Activated CD4-positive, alpha-beta T cell treated with anti-CD3 and anti-CD28 coated beads for 36 hours (primary cell): ENCODE measurements around the gene ANKRD36. TPM values are rescaled to one million over a fixed set of nuclear protein-coding genes. Genes with fewer than 3 reads are reported as not detected.
"Not testable (repeated sequence)": the region's sequence is repeated elsewhere in the genome, so short reads cannot be mapped to it uniquely, and the experiment has no call there.

Experiments used
- ATAC-seq: fragments of 200-7000 bp; cut with Tn5 transposase; one replicate; pipeline ENCODE4 v1.10.0; 2021; ENCODE audit warnings: mild to moderate bottlenecking, moderate library complexity
- CTCF ChIA-PET: fragments of 350-600 bp; sonication (Branson Sonifier 250); formaldehyde crosslinking; loops from one replicate; lab custom pipeline; 2021; ENCODE audit warnings: antibody characterized with exemption; lab: Charles Lee
- POLR2A ChIA-PET: fragments of 350-600 bp; sonication (Branson Sonifier 250); formaldehyde crosslinking; loops from one replicate; lab custom pipeline; 2021; ENCODE audit warnings: antibody characterized with exemption, inconsistent platforms; lab: Charles Lee
- DNase-seq: peaks from one replicate; pipeline ENCODE4 v3.0.0-alpha.2; 2020
- H3K27ac Mint-ChIP-seq: one replicate; pipeline ENCODE4 v1.8.0; 2021; ENCODE audit warnings: mixed read lengths
- H3K27me3 Mint-ChIP-seq: one replicate; pipeline ENCODE4 v1.8.0; 2021; ENCODE audit warnings: mixed read lengths
- H3K36me3 Mint-ChIP-seq: one replicate; pipeline ENCODE4 v1.8.0; 2021; ENCODE audit warnings: low read depth, mixed read lengths
- H3K4me1 Mint-ChIP-seq: one replicate; pipeline ENCODE4 v1.8.0; 2021; ENCODE audit warnings: mixed read lengths
- H3K4me3 Mint-ChIP-seq: one replicate; pipeline ENCODE4 v1.8.0; 2021; ENCODE audit warnings: mild to moderate bottlenecking, moderate library complexity, mixed read lengths
- H3K9me3 Mint-ChIP-seq: one replicate; pipeline ENCODE4 v1.8.0; 2021; ENCODE audit warnings: low read depth, mixed read lengths
- intact Hi-C, 2 experiments: fragments of 100-400 bp; cut with DNase I in 1 of 2; cut with micrococcal nuclease in 1 of 2; formaldehyde crosslinking; loops; one replicate each; pipeline versions ENCODE4 v1.14.2 to v1.15.1; 2022 to 2024; cut with DNase I, micrococcal nuclease
- total RNA-seq, 2 experiments: library from RNA; stranded (reverse); gene quantifications; one replicate each; pipeline ENCODE4 v1.2.3, GENCODE V29; 2021

Gene ANKRD36
- total RNA-seq, result 10 to 100 TPM; 24.5 to 31.8 TPM

GRCh38 chr2:97113050-97113881 is at the start of gene ANKRD36:
ANKRD36 (plus strand) TSS chr2:97113153; CDS start chr2:97113740, 587 bp downstream.
- CTCF ChIA-PET, result interaction anchor here (1.3 to 2.4 kb wide), 8 partner anchors 103 to 476 kb away, joined by 3 to 22 read pairs (median 6); partner anchors contain the start of genes ANKRD39 and KANSL3
- H3K36me3 Mint-ChIP-seq, H3K27me3 Mint-ChIP-seq, H3K4me1 Mint-ChIP-seq, H3K9me3 Mint-ChIP-seq: not testable (repeated sequence)
- DNase-seq (peak; percentile 93), ATAC-seq (peak; percentile 96)
- H3K27ac Mint-ChIP-seq, result peak within 1 kb of the TSS; percentile 98
- H3K4me3 Mint-ChIP-seq, result peak within 1 kb of the TSS; percentile 100
- intact Hi-C loops, result loop anchor here in 1 of 2 experiments (1.0 to 10.0 kb wide), 6 partner anchors 150 to 576 kb away; partner anchors contain the start of genes ACTR1B, ARID5A, C2orf92 and CNNM3
- POLR2A ChIA-PET, result interaction anchor here (0.6 to 1.1 kb wide), 2 partner anchors 10 to 143 kb away, joined by 3 to 4 read pairs; no protein-coding TSS in a partner anchor

- DNase-seq, H3K4me1 Mint-ChIP-seq: not testable (repeated sequence)
Observed at GRCh38 chr2:97066030-97066429, 46.9 kb upstream of the ANKRD36 start.

GRCh38 chr2:97067279-97068004 is 45.5 kb upstream of the ANKRD36 start:
- H3K9me3 Mint-ChIP-seq, result no peaks in the 10 kb centered on the region
- no peak overlapping the region for H3K4me3 Mint-ChIP-seq
- ChIA-PET POLR2A (no interaction called here), CTCF (interaction anchor here (0.8 kb wide), 1 partner anchor 66 kb away, joined by 4 read pairs; no protein-coding TSS in a partner anchor)
- no peaks in the 10 kb centered on the region for H3K36me3 Mint-ChIP-seq
- ATAC-seq, result no peak
- intact Hi-C loops, result no loop called here
- no peak for DNase-seq
- H3K27ac Mint-ChIP-seq, result no peak overlapping the region
- peaks cover 4% of the 10 kb centered on the region for H3K27me3 Mint-ChIP-seq
- H3K4me1 Mint-ChIP-seq, result no peaks in the 10 kb centered on the region

More at GRCh38 chr2:97066030-97066429, 46.9 kb upstream of the ANKRD36 start:
- ATAC-seq, H3K27ac Mint-ChIP-seq, H3K9me3 Mint-ChIP-seq, intact Hi-C loops, POLR2A ChIA-PET, CTCF ChIA-PET, H3K4me3 Mint-ChIP-seq, H3K36me3 Mint-ChIP-seq, H3K27me3 Mint-ChIP-seq: not testable (repeated sequence)

- DNase-seq (no peak), ATAC-seq (no peak)
- POLR2A ChIA-PET, result interaction anchor here (0.6 kb wide), 1 partner anchor 1506 kb away, joined by 3 read pairs; no protein-coding TSS in a partner anchor
- no peak overlapping the region for H3K27ac Mint-ChIP-seq
- H3K9me3 Mint-ChIP-seq, result no peaks in the 10 kb centered on the region
- CTCF ChIA-PET, result interaction anchor here (0.8 kb wide), 1 partner anchor 67 kb away, joined by 4 read pairs; no protein-coding TSS in a partner anchor
- peaks cover 4% of the 10 kb centered on the region for H3K27me3 Mint-ChIP-seq
- no peaks in the 10 kb centered on the region for H3K4me1 Mint-ChIP-seq
- no peaks in the 10 kb centered on the region for H3K36me3 Mint-ChIP-seq
- no peak overlapping the region for H3K4me3 Mint-ChIP-seq
- intact Hi-C loops, result no loop called here
Observed at GRCh38 chr2:97068074-97068473, 44.9 kb upstream of the ANKRD36 start.

- H3K4me3 Mint-ChIP-seq, CTCF ChIA-PET, DNase-seq, H3K27ac Mint-ChIP-seq, H3K27me3 Mint-ChIP-seq, POLR2A ChIA-PET, ATAC-seq, H3K36me3 Mint-ChIP-seq, H3K9me3 Mint-ChIP-seq, H3K4me1 Mint-ChIP-seq, intact Hi-C loops: not testable (repeated sequence)
Observed at GRCh38 chr2:97068722-97069121, 44.2 kb upstream of the ANKRD36 start.

- intact Hi-C loops, H3K27ac Mint-ChIP-seq, H3K4me3 Mint-ChIP-seq, ATAC-seq, H3K4me1 Mint-ChIP-seq, POLR2A ChIA-PET, H3K9me3 Mint-ChIP-seq, H3K36me3 Mint-ChIP-seq, CTCF ChIA-PET, H3K27me3 Mint-ChIP-seq, DNase-seq: not testable (repeated sequence)
Observed at GRCh38 chr2:97070915-97071314, 42.0 kb upstream of the ANKRD36 start.

GRCh38 chr2:97077213-97077612 is 35.7 kb upstream of the ANKRD36 start:
- not testable (repeated sequence) for H3K27ac Mint-ChIP-seq, ATAC-seq

GRCh38 chr2:97080855-97081254 is 32.1 kb upstream of the ANKRD36 start:
- H3K27ac Mint-ChIP-seq, H3K27me3 Mint-ChIP-seq, H3K36me3 Mint-ChIP-seq, H3K4me1 Mint-ChIP-seq, intact Hi-C loops, H3K9me3 Mint-ChIP-seq, DNase-seq, ATAC-seq, POLR2A ChIA-PET, H3K4me3 Mint-ChIP-seq, CTCF ChIA-PET: not testable (repeated sequence)

More at GRCh38 chr2:97077213-97077612, 35.7 kb upstream of the ANKRD36 start:
- H3K4me1 Mint-ChIP-seq, POLR2A ChIA-PET, H3K36me3 Mint-ChIP-seq, H3K4me3 Mint-ChIP-seq, DNase-seq, CTCF ChIA-PET, H3K27me3 Mint-ChIP-seq, intact Hi-C loops, H3K9me3 Mint-ChIP-seq: not testable (repeated sequence)

- H3K9me3 Mint-ChIP-seq, intact Hi-C loops, DNase-seq, H3K36me3 Mint-ChIP-seq, POLR2A ChIA-PET, H3K4me3 Mint-ChIP-seq, ATAC-seq, H3K4me1 Mint-ChIP-seq, CTCF ChIA-PET, H3K27ac Mint-ChIP-seq, H3K27me3 Mint-ChIP-seq: not testable (repeated sequence)
Observed at GRCh38 chr2:97082206-97082605, 30.7 kb upstream of the ANKRD36 start.

- ATAC-seq, DNase-seq, H3K4me3 Mint-ChIP-seq, intact Hi-C loops, POLR2A ChIA-PET, H3K9me3 Mint-ChIP-seq, H3K4me1 Mint-ChIP-seq, H3K27me3 Mint-ChIP-seq, H3K36me3 Mint-ChIP-seq, H3K27ac Mint-ChIP-seq, CTCF ChIA-PET: not testable (repeated sequence)
Observed at GRCh38 chr2:97083516-97083915, 29.4 kb upstream of the ANKRD36 start.

GRCh38 chr2:97085093-97085492 is 27.9 kb upstream of the ANKRD36 start:
- DNase-seq, H3K4me1 Mint-ChIP-seq, intact Hi-C loops, H3K4me3 Mint-ChIP-seq, H3K27ac Mint-ChIP-seq, POLR2A ChIA-PET, H3K9me3 Mint-ChIP-seq, CTCF ChIA-PET, H3K27me3 Mint-ChIP-seq, H3K36me3 Mint-ChIP-seq: not testable (repeated sequence)
- peak; percentile 49 for ATAC-seq
